Thyroid gland (tissue), 4 donors: ENCODE measurements around the gene LILRA6.
"Not testable (repeated sequence)": the region's sequence is repeated elsewhere in the genome, so short reads cannot be mapped to it uniquely, and the experiment has no call there.

ENCODE experiments used
- POLR2A ChIP-seq, 2 donors: fragments of 450-650 bp; IDR thresholded peaks; one replicate each; pipeline ENCODE4 v1.6.1; 2017; ENCODE audit warnings: antibody characterized with exemption in 2 of 2, mild to moderate bottlenecking in 2 of 2, moderate library complexity in 1 of 2
- TF ChIP-seq, protein P1 (sequence below), 6 experiments: fragments of 200-600 bp in 3 of 6; fragments of 450-650 bp in 3 of 6; sonication (generic) in 3 of 6; IDR thresholded peaks; one replicate each; pipeline ENCODE4 v1.5.1; 2016 to 2019; ENCODE audit warnings: antibody characterized with exemption in 6 of 6, mild to moderate bottlenecking in 2 of 6, inconsistent platforms in 1 of 6, moderate library complexity in 1 of 6

- TF ChIP-seq, protein P1, sequence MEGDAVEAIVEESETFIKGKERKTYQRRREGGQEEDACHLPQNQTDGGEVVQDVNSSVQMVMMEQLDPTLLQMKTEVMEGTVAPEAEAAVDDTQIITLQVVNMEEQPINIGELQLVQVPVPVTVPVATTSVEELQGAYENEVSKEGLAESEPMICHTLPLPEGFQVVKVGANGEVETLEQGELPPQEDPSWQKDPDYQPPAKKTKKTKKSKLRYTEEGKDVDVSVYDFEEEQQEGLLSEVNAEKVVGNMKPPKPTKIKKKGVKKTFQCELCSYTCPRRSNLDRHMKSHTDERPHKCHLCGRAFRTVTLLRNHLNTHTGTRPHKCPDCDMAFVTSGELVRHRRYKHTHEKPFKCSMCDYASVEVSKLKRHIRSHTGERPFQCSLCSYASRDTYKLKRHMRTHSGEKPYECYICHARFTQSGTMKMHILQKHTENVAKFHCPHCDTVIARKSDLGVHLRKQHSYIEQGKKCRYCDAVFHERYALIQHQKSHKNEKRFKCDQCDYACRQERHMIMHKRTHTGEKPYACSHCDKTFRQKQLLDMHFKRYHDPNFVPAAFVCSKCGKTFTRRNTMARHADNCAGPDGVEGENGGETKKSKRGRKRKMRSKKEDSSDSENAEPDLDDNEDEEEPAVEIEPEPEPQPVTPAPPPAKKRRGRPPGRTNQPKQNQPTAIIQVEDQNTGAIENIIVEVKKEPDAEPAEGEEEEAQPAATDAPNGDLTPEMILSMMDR (IDR thresholded peaks at IDR 0.05) = not testable (repeated sequence)
- TF ChIP-seq POLR2A (IDR thresholded peaks at IDR 0.05) = not testable (repeated sequence)
These were observed 19.2 kb downstream of the LILRA6 start for GRCh38 chr19:54223277-54223936.
